ENCODE data around the gene VWDE.

The VWDE gene

DNA sequence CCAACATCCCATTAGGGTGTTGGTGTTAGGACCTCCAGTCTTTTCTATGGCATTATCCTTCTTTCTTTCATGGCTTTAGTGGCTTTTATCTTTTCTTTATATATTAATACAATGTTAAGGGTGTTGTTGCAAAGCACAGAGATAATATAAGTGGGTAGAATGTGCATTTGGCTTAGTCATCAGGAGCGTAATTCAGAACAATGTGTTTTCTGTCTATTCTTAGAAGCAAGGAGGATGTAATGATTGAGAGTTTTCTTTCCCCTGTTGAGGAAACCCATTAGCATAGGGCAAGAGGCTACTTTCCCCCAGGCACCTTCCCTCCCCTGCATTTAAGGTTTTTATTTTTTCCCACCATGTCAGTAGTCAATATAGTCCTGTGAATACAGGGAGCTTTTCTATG, 112.9 kb downstream of the VWDE start:
- no peak for DNase-seq (ENCODE audit: low read depth, low spot score)

DNA sequence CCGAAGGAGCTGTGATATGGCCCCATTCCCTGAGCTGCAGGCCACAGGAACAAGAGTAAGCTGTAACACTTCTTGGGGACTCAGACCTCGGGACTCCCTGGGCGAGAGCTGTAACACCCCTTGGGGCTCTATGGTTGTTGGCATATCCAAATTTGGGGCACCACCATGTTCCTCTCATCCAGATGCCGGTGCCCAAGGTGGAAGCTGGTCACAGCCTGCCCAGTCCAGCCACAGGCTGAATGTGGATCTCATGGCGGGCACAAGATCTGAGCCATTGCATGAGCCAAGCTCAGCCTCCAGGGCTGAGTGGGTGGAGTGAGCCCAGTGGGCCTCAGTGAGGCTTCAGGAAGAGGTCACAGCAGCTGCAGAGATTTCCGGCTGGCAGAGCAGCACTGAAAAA, 113.7 kb downstream of the VWDE start:
- no peak for DNase-seq (ENCODE audit: low read depth, low spot score)

DNA sequence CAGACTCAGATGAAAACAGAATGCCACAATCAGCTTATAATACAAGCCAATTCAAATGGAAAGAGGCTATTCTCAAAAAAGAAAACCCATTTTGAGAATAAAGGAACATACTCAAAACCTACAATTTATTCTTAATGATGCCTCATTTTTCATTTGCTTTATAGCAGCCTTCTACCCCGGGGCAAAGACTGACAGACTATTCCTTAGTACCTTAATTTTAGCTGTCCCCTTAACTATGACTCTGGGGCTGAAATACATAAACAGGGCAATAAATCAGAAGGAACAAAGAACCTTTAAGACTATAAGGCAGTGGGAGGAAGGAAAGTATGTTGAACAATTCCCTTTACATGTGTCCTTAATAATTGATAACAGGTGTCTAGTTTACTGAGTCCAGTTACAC, 115.8 kb downstream of the VWDE start:
- DNase-seq (ENCODE audit: low read depth, low spot score): no peak

DNA sequence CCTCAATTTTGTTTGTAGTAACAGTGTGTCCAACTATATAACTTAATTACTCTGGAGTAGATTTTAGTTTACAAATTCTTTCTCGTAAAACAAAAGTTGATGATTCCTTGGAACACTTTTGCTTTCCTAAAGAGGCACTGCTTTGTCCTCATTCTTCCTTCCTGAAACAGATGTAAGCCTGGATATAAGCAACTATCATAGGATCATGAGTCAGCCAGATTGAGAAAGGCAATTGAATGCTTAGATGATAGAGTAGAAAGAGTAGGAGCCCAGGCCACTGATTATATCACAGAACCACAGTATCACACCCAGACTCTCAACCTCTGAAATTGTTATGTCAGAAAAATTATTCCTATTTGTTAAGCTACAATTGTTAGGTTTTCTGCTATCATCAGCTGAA, 122.6 kb downstream of the VWDE start:
- DNase-seq (ENCODE audit: low read depth, low spot score): no peak

Data from smooth muscle cell of the brain vasculature (primary cell).